Activated CD4-positive, alpha-beta T cell treated with anti-CD3 and anti-CD28 coated beads, Interleukin-2, amount 50 U/mL, for 16 hours (primary cell): ENCODE data around the gene RFC5.
"Not testable (repeated sequence)": the region's sequence is repeated elsewhere in the genome, so short reads cannot be mapped to it uniquely, and the experiment has no call there.

Experiments used
- DNase-seq: peaks from one replicate; pipeline ENCODE4 v3.0.0-alpha.2; 2020

The RFC5 gene

GRCh38 chr12:118015944-118016343 lies 559 bp upstream of the RFC5 start:
- no peak for DNase-seq

- no peak for DNase-seq
These were observed 1.4 kb downstream of the RFC5 start for GRCh38 chr12:118017926-118018325.

GRCh38 chr12:118020036-118020435 lies 3.5 kb downstream of the RFC5 start:
- DNase-seq = no peak

- not testable (repeated sequence) for DNase-seq
These were observed 5.7 kb downstream of the RFC5 start for GRCh38 chr12:118022097-118022727.

GRCh38 chr12:118022728-118023109 lies 6.2 kb downstream of the RFC5 start:
- no peak for DNase-seq

GRCh38 chr12:118023301-118023860 lies 6.9 kb downstream of the RFC5 start:
- DNase-seq = no peak

GRCh38 chr12:118025168-118025567 lies 8.7 kb downstream of the RFC5 start:
- DNase-seq = no peak

- DNase-seq = no peak
These were observed 12.7 kb downstream of the RFC5 start for GRCh38 chr12:118029166-118029565.

- no peak for DNase-seq
These were observed 15.7 kb downstream of the RFC5 start for GRCh38 chr12:118032188-118032587.

- DNase-seq = no peak
These were observed 16.8 kb downstream of the RFC5 start for GRCh38 chr12:118033323-118033722.

- DNase-seq = no peak
These were observed 17.4 kb downstream of the RFC5 start for GRCh38 chr12:118033902-118034301.

GRCh38 chr12:118034429-118035189 lies 18.1 kb downstream of the RFC5 start:
- DNase-seq = no peak

- DNase-seq = peak; percentile 88
These were observed 18.9 kb downstream of the RFC5 start for GRCh38 chr12:118035190-118036041.

- no peak for DNase-seq
These were observed 20.3 kb downstream of the RFC5 start for GRCh38 chr12:118036672-118037411.

GRCh38 chr12:118038137-118038536 lies 21.6 kb downstream of the RFC5 start:
- DNase-seq = no peak

- no peak for DNase-seq
These were observed 25.6 kb downstream of the RFC5 start for GRCh38 chr12:118042091-118042490.

GRCh38 chr12:118044075-118044474 lies 27.6 kb downstream of the RFC5 start:
- no peak for DNase-seq

GRCh38 chr12:118044577-118044976 lies 28.1 kb downstream of the RFC5 start:
- no peak for DNase-seq

GRCh38 chr12:118046430-118046829 lies 29.9 kb downstream of the RFC5 start:
- no peak for DNase-seq

GRCh38 chr12:118050972-118051910 lies 34.7 kb downstream of the RFC5 start:
- DNase-seq = no peak

GRCh38 chr12:118052324-118053070 lies 36.0 kb downstream of the RFC5 start:
- no peak for DNase-seq
